Measurements from ENCODE around the gene ARFGAP2.

DNA sequence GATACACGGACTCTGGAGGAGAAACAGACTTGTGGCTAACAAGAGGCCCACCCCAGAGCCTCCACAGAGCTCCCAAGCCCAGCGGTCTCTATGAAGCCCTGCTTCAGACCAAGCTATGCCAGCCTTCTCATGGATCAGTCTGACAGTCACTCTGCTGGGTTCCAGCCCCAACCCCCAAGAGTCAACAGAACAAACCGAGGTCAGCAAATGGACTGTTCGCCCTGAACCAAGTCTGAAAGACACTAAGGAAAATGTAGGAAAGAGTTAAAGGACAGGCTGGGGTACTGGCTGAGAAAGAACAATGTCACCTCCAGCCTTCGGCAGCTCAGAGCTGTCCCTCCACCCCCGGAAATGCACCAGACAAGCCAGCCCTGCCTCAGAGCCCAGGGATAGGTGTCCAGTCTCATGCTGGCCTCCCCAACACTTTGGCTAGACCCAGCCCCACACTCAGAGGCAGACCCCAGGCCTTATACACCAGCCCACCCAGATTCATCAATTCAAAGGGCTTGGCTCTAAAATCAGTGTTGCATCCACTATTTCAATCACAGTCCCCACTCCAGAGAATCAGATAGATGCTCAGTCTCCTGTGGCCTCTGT, 3.8 kb downstream of the ARFGAP2 start:
- TF ChIP-seq, protein P1, sequence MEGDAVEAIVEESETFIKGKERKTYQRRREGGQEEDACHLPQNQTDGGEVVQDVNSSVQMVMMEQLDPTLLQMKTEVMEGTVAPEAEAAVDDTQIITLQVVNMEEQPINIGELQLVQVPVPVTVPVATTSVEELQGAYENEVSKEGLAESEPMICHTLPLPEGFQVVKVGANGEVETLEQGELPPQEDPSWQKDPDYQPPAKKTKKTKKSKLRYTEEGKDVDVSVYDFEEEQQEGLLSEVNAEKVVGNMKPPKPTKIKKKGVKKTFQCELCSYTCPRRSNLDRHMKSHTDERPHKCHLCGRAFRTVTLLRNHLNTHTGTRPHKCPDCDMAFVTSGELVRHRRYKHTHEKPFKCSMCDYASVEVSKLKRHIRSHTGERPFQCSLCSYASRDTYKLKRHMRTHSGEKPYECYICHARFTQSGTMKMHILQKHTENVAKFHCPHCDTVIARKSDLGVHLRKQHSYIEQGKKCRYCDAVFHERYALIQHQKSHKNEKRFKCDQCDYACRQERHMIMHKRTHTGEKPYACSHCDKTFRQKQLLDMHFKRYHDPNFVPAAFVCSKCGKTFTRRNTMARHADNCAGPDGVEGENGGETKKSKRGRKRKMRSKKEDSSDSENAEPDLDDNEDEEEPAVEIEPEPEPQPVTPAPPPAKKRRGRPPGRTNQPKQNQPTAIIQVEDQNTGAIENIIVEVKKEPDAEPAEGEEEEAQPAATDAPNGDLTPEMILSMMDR (IDR thresholded peaks at IDR 0.05; ENCODE audit: low read depth, low read length): no peak
- no peak for TF ChIP-seq POLR2A (IDR thresholded peaks at IDR 0.05; ENCODE audit: extremely low read depth, insufficient read length)
